ENCODE results near the gene E2F8.

E2F8 gene

DNA sequence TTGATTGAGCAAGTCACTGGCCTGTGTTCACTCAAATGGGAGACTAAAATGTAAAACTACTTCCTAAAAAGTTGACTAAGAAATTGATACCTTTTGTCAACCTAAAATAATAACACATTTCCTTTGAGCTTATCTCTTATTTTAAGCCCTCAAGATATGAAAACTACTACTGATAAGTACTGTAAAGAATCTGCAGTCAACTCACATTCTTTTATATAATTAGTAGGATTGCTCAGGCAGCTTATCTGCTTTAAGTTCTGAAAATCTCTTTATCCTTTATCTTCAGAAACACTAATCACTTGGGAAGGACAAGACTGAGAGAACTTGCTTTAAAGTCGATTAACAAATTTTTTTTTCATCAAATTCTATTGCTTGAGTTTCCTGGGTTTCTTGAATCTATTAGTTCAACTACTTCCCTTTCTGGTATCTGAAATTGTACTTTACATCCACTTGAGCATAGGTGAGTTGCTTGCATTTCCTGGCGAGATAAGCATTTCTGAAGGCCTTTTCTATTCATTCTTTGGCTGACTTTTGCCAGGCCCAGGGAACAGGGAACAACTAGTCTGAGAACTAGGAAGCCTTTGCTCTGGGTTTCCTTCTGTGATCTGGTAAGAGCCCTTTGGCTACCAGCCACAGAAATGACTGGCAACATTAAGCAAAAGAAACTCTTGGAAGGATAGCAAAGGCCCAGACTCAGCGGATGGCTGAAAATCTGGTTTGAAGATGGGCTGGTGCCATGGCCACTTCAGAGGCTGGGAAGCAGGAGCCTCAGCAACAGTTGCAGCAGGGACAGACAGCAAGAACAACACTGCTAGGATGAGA, 19.6 kb downstream of the E2F8 start:
- no peak for DNase-seq (ENCODE audit: low read depth in 2 of 2)

DNA sequence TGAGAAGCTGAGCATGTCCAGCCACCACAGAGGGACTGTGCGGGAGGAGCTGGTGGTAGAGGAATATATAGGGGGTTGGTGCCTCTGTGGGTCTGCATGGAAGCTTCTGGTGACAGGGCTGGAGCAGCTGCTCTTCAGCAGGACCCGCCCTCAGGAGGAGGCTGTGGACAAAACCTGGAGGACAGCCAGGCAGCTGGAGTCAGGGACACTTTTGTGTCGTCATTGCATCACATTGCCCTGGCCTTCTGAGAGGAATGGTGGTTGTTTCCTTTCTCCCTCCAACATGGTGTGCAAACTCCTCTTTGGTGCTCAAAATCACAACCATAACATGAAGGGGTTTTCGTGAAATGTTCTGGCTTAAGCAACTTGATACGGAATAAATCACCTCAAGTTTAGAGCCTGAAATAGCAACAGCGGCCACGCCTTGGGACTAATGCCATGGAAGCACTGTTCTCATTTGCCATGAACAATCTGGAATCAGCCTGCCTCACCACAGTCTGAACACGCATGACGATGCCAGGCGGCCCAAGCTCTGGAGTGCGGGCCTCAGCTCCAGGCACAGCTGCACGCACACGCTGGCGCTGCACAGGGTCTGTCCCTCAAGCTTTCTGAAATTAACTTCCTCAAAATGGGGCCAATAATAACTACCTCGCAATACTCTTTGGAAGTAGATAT, 21.8 kb downstream of the E2F8 start:
- no peak for DNase-seq (ENCODE audit: low read depth in 2 of 2)

DNA sequence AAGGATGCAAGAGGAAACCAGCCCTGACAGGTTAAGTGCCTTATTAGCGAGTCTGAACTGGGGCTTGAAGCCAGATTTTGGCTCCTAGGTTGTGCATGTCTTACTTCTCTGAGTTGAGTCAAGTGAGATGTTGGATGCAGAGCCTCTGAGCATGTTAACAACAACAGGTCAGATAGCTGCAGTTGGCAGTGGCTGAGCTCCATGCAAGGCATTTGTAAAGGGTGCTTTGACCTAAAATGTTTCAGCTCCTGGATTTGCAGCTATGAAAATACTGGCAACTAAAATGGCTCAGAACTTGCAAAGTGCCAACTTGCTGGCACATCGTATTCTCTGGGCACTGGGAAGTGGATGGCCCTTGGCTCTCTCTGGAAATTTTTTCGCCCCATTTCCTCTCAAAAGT, 22.5 kb downstream of the E2F8 start:
- no peak for DNase-seq (ENCODE audit: low read depth in 2 of 2)

DNA sequence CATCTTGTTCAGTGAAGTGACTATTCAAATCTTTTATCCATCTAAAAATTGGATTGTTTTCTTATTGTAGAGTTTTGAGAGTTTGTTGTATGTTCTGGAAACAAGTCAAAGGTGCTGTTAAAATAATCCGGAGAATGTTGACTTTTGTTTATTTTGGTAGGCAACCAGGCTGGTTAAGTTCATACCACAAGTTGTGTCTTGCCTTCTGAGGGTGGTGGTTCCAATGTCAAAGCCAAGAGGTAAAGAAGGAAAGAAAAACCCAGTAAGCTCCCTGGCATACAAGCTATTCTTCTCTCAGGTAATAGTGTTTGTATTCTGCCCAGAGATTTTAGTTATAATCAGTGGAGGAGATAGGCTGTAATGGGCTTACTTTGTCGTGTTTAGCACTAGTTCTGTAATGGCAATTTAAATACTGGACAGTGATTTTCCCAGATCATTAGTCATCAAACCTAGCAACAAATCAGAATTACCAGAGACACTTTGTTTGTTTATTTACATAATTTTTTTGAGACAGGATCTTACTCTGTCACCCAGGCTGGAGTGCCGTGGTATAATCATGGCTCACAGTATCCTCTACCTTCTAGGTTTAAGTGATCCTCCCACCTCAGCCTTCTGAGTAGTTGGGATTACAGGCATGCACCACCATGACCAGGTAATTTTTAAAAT, 23.9 kb downstream of the E2F8 start:
- no peak for DNase-seq (ENCODE audit: low read depth in 2 of 2)

DNA sequence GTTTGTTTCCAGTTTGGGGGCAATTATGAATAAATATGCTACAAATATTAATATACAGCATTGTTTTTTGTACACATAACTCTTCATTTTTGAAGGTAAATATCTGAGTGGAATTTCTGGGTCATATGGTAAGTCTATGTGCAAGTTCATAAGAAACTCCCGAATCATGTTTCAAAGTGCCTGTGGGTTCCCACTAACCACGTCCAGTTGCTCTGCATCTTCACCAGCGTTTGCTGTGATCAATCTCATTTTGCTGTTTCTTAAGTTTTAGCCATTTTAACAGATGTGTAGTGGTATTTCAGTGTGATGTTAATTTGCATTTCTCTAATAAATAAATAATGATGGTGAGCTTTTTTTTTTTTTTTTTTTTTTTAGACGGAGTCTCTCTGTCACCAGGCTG, 24.7 kb downstream of the E2F8 start:
- DNase-seq (ENCODE audit: low read depth in 2 of 2): no peak

DNA sequence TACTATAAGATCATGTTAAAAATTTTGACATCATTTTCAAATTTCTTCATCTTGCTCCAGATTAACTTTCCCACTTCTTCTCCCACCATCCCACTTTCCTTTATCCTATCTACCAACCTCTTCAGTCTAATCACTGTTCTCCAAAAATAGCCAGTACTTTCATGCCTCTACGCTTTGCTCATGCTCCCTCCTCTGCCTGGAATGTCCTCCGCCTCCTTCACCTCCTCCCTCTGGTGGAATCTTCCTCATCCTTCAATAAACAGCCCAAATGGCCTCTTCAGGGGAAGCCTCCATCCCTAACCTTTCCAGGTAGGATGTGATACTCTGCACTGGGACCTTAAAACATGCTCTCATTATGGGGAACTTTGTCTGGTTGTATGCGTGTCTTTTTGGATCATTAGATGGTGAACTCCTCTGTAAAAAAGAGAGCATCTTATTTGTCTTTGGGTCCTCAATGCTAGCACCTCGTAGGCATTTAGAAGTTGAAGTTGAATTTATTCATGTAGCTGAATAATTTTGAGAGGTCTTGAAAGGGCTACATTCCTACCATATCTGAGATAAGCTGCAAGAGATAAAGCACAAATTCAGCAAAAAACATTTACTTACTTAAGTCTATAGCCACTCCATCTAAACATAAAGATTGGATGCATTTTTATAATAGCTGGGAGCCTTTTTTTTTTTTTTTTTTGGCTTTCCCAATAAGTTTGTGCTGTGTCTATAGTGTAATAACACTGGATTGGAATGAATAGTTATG, 31.0 kb downstream of the E2F8 start:
- DNase-seq (ENCODE audit: low read depth in 2 of 2): no peak

DNA sequence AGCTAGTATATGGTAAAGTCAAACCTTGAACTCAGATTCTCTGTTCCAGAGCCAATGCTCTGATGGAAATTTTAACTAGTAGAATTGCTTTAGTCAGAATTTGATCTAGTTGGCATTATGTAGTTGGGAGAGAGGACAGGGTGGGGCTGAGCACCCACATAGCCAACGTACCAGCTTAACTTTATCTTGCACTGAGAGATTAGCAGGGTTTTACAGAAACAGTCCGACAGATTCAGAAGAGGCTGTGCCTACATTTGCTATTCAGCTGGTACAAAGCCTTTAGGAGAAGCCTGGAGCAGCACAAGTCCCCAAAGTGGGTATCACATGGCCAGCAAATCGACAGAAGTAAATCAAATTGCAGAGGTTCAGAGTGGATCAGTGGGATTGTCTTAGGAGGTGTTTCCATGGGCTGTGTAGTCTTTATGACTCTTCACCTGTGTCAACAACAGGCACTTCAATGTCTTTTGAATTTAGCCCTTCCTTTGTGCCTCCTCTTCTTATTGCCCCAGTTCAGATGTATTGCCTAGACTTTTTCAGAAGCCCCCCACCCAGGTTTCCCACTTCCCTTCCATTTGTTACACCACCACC, 31.7 kb downstream of the E2F8 start:
- no peak for DNase-seq (ENCODE audit: low read depth in 2 of 2)

DNA sequence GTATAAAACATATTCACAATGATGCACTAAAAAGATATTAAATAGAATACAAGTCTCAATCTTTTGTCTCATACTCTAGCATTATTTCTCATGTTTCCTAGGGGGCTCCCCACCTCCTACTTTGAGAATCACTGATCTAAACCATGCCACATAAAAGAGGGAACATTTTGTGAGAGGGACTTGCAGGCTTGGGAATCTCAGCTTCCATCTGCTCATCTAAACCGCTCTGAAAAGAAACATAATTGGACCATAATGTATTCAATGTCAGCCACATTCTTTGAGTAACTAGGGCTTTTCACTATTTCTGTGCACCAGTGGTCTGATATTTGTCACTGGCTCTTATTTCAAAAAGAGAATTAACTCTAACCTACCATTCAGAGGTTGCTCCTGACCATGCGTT, 32.6 kb downstream of the E2F8 start:
- DNase-seq (ENCODE audit: low read depth in 2 of 2): no peak

DNA sequence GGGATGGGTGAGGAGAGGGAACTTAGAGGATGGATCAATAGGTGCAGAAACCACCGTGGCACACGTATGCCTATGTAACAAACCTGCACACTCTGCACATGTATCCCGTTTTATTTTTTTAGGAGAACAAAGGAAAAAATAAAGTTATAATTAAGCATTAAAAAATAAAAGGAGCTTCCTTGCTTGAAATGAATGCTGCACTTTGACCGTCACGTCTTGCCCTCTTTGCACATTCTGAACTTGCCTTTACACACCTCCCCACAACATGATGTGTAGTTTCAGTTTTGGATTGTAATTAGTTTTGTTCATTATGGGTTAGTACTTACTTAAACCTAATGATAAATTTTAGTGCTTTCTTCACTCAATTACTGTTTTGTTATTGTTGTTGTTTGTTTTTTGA, 35.9 kb downstream of the E2F8 start:
- DNase-seq (ENCODE audit: low read depth in 2 of 2): no peak

DNA sequence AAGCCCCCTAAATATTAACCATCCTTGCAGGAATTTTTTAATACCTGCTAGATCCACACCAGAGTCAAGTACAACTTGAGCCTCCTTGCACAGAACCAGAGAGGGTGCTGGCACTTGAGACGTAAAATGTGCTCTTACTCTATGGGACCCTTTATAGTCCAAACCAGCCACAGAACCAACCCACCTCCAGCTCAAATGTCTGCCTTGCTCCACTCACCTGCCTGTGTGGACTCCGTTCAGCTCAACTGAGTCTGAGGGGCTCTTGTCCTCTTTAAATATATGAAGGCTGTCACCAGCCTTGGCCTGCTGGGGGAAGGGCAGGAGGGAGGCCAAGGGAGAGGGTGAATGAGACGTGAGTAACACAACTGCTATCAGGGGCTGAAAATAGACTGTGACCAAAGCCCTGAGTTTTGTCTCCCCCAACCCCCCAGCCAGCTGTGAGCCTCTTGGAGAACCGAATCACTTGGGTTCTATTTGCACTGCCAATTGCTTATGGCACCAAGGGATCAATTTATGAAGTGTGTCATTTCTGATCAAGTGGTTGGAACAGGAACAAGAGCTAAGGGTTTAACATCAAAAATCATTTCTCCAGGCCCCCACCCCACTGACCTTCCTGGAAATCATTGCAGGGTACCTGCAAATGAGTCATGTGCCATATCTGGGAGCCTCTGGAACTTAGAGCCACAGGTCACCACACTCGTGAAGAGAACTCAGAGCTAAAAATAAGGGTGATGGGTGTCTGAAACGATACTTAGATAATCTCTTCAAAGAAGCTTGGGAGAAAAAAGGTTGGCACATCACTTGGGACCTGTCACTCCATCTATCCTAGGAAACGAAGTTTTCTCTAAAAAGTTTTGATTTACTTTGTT, 38.8 kb downstream of the E2F8 start, which contains the start of gene CSRP3:
TSS of gene CSRP3 (minus strand) at position 247 of the 869 bp plus-strand sequence. CDS start 9,535 bp downstream, outside the sequence.
- no peak for DNase-seq (ENCODE audit: low read depth in 2 of 2)

DNA sequence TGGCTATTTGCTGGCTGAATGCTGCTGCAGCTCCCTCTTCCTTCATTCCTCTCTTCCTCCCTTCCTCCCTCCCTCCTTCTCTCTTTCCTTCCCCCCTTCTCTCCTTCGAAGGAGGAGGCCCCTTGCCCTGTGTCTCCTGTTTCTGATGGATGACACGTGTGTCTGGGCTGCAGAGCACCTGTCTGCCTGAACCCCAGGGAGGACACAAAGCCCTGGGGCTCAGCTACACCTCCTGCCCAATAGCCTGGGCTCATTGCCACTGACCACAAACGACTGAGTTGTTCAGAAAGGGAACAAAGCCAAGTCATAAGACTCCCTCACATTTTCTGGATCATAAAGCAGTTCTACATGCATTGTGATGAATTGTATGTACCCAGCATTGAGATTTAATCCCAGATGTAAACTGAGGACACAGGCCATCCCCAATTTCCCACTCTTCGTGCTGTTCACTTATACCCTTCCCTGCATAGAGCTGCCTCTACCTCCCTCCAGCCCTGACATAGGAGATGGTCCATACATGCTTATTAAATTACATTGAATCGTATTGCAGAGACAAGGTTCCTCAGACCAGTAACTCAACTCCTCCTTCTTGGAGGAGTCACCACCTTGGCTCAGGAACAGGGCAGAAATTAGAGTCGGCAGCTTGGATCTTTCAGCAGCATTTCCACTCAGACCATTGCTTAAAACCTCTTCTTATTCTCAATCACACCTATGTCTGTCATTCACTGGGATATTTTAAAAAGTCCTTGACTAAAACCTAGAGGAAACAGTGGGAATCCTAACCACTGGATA, 40.1 kb downstream of the E2F8 start:
- no peak for DNase-seq (ENCODE audit: low read depth in 2 of 2)

DNA sequence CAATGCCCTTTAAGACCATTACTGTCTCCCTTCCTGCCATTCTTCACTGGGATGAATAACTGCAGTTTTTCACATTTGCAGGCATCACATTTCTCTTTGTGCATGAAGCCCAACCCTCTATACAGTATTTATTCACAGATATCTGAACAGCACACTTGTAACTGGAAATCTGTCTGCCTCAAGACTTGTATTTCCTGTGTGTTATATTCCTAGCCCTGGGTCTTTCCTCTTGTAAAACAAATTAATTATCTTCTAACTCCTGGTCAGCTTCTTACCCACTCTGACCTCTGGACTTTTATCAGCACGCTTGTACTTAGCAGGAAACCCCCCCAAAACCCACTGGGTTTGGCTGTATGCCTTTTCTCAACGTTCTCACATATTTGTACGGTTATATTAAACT, 41.0 kb downstream of the E2F8 start:
- DNase-seq (ENCODE audit: low read depth in 2 of 2): no peak

DNA sequence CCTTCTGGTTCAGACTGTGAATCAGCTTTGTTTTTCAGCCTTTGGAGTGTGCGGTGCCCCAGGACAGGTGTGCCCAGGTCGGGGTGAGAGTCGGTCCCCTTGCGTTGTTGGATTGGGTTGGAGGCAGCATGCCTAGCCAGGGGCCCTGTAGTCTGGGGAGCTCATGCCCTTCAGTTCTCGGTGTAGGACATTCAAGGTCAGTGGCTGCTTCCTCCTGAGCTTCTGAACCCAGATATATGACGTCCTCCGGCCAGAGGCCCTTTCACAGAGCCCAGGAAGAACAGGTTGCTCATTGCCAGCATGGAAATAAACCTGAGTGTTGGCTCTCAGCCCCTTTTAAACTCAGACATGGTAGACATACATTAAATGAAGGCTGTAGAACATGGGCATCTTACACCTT, 41.7 kb downstream of the E2F8 start:
- DNase-seq (ENCODE audit: low read depth in 2 of 2): no peak

DNA sequence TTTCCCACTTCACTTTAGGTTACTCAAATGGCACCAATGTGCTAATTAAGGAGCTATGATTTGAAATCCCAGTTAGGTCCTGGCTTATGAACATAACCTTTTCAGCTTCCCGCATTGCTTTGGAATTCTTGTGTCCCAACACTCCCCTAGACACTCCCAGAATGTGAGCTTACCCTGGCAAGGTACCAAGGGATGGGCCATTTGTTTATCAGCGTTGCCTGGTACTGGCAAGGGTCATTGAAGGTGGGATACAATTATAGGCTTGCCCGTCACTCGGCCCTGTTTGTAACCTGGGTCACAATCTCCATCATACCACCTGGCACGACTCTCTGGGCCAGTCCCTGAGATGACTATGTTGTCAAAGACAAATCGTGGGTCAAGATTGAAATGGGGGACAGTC, 44.3 kb downstream of the E2F8 start:
- DNase-seq (ENCODE audit: low read depth in 2 of 2): no peak

DNA sequence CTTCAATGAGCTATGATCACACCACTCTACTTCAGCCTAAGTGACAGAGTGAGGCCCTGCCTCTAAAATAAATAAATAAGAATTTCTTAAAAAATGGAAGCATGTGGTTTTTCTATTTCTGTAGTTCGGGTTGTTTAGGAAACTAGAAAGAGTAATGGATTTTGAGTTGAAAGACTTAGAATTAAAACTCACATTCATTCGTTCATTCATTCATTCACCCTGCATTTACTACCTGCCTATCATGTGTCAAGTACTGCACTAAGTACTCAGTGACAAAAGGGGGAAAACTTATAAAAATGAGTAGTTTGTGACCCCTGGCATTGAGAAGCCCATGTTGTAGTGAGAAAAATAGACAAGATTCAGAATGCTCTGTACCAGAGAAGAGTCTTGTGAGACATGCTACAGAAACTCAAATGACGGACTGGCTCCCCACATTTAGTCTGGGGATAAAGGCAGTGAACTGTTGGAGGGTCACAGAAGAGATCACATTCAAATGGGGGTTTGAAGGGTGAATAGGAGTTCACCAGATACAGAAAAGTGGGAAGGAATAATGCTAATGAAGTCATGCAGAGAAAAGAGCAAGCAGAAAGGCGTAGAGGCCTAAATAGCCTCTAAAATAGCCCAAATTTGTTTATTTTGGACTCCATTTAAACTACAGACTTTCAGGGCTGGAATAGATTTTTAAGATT, 46.0 kb downstream of the E2F8 start:
- no peak for DNase-seq (ENCODE audit: low read depth in 2 of 2)

DNA sequence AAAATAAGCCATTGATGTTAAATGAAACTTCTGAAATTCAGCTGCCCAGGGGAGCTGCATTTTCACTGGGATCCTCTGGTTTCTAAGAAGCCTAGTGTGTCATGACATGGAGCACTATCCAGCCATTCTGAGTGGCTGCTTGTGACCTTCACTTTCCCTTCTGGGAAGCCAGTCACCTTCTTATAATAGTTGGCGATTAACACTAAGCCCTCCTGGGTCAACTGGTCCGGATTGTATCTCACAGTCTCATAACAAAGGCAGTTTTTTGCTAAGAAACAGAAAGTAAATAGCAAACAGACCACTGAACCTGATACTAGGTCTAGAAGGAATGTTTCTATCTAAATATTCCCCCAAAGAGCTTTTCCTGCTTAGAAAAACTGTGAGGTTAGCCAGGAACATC, 46.8 kb downstream of the E2F8 start:
- no peak for DNase-seq (ENCODE audit: low read depth in 2 of 2)

DNA sequence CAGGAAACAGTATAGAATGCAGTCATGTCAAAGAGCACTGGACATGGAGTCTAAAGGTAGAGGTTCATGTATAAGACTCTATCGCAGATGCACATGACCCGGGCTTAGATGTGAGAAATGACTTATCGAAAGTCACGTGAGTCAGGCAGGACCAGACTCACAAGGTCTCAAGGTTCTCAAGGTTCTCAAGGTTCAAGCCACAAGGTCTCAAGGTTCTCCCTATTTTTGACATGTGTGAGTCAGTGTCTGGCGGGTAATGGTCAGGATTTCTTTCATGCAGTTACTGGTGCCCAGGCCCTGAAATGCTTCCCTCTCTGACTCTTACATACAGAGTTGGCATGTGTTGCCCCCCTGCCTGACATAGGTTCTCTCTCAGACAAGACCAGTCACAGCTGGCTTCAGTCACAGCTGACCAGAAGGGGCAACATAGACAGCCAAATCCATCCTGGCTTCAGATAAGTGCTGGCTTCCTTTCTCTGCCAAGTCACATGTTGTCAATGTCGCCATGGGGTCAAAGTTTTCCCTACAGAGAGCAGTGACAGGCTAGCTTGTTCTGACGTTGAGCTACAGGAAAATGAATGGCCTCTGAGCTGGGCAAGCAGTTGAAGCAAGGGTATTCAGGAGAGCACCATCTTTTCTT, 49.1 kb downstream of the E2F8 start:
- no peak for DNase-seq (ENCODE audit: low read depth in 2 of 2)

DNA sequence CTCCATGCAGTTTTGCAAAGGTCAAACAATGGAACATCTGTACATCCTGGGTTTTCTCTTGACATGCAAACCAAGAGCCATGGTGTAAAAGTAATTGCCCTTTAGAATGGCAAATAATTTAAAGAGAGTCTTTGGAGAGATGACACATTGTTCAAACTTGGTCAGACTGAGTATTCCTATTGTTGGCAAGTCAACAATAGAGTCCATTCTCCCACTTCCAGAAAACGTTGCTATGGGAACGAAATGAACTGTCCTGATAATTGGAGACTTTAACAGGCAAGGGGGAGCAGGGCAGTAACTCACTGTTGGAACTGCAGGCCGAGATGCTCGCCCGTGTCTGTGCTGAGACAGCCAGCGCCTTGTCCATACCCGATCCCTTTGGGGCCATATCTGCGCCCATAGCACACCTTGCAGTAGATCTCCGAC, 52.9 kb downstream of the E2F8 start:
- DNase-seq (ENCODE audit: low read depth in 2 of 2): no peak

Measured in stimulated activated CD4-positive, alpha-beta T cell treated with anti-CD3 and anti-CD28 coated beads, Interleukin-12 subunit alpha, Interleukin-12 subunit beta, amount 100 ng/mL, for 24 hours (primary cell).